HEK293T (cell line): Measurements from ENCODE around the gene CTSH.

Source experiments
- CTCF ChIA-PET: fragments of 350-600 bp; formaldehyde crosslinking; extraction: SDS; loops from one replicate; lab custom pipeline; 2021; ENCODE audit warnings: antibody characterized with exemption, inconsistent platforms; lab: Yijun Ruan, JAX
- POLR2A ChIA-PET: fragments of 350-600 bp; formaldehyde crosslinking; extraction: SDS; loops from one replicate; lab custom pipeline; 2020; ENCODE audit warnings: antibody characterized with exemption, inconsistent platforms; lab: Yijun Ruan, JAX
- DNase-seq: peaks from one replicate; pipeline ENCODE4 v3.0.0; 2012; ENCODE audit warnings: mixed read lengths; ENCODE audit errors: extremely low spot score
- ARNT ChIP-seq: fragments of 450-650 bp; IDR thresholded peaks from 2 replicates; pipeline ENCODE4 v1.6.1; 2017; ENCODE audit warnings: mild to moderate bottlenecking
- BHLHE40 ChIP-seq: fragments of 450-650 bp; IDR thresholded peaks from 2 replicates; pipeline ENCODE4 v1.6.1; 2016; ENCODE audit warnings: mild to moderate bottlenecking, moderate library complexity, borderline replicate concordance
- CTBP1 ChIP-seq: fragments of 450-650 bp; IDR thresholded peaks from 2 replicates; pipeline ENCODE4 v1.6.1; 2016; ENCODE audit warnings: borderline replicate concordance
- ELF4 ChIP-seq: fragments of 450-650 bp; IDR thresholded peaks from 2 replicates; pipeline ENCODE4 v1.6.1; 2017; ENCODE audit warnings: antibody characterized with exemption
- FOXA1 ChIP-seq: fragments of 450-650 bp; IDR thresholded peaks from 2 replicates; pipeline ENCODE4 v1.6.1; 2016; ENCODE audit warnings: mild to moderate bottlenecking
- FOXK2 ChIP-seq: fragments of 450-650 bp; IDR thresholded peaks from 2 replicates; pipeline ENCODE4 v1.6.1; 2016; ENCODE audit warnings: mild to moderate bottlenecking
- FOXM1 ChIP-seq: fragments of 450-650 bp; IDR thresholded peaks from 2 replicates; pipeline ENCODE4 v1.6.1; 2017; ENCODE audit warnings: mild to moderate bottlenecking, borderline replicate concordance
- HDGF ChIP-seq: fragments of 450-650 bp; IDR thresholded peaks from 2 replicates; pipeline ENCODE4 v1.6.1; 2017; ENCODE audit warnings: antibody characterized with exemption, borderline replicate concordance
- L3MBTL2 ChIP-seq: fragments of 450-650 bp; conservative IDR thresholded peaks from 2 replicates; pipeline ENCODE4 v1.6.1; 2016; ENCODE audit warnings: mild to moderate bottlenecking
- LEF1 ChIP-seq: fragments of 450-650 bp; IDR thresholded peaks from 2 replicates; pipeline ENCODE4 v1.6.1; 2017; ENCODE audit warnings: mild to moderate bottlenecking, borderline replicate concordance
- NFRKB ChIP-seq: fragments of 450-650 bp; IDR thresholded peaks from 2 replicates; pipeline ENCODE4 v1.6.1; 2016; ENCODE audit warnings: mild to moderate bottlenecking, moderate library complexity
- PKNOX1 ChIP-seq: fragments of 450-650 bp; IDR thresholded peaks from 2 replicates; pipeline ENCODE4 v1.6.1; 2016
- SP1 ChIP-seq: fragments of 450-650 bp; IDR thresholded peaks from 2 replicates; pipeline ENCODE4 v1.6.1; 2017
- SUZ12 ChIP-seq: fragments of 450-650 bp; IDR thresholded peaks from 2 replicates; pipeline ENCODE4 v1.6.1; 2016; ENCODE audit warnings: mild to moderate bottlenecking
- TARDBP ChIP-seq: fragments of 450-650 bp; IDR thresholded peaks from 2 replicates; pipeline ENCODE4 v1.6.1; 2016
- ZNF384 ChIP-seq: fragments of 450-650 bp; IDR thresholded peaks from 2 replicates; pipeline ENCODE4 v1.6.1; 2016

The CTSH gene

GRCh38 chr15:78925956-78926743 lies 18.7 kb downstream of the CTSH start:
- ChIA-PET POLR2A (no interaction called here), CTCF (interaction anchor here (0.6 to 1.0 kb wide), 2 partner anchors 53 to 1134 kb away, joined by 3 read pairs; no protein-coding TSS in a partner anchor)
- TF ChIP-seq HDGF (no peak), SUZ12 (no peak), ZNF384 (no peak)
- no peak for DNase-seq

- no peak for TF ChIP-seq CTBP1
- no peak for TF ChIP-seq SP1
- no peak for TF ChIP-seq FOXA1
- TF ChIP-seq HDGF: no peak
- no peak for TF ChIP-seq ELF4
- no peak for DNase-seq
- CTCF ChIA-PET: no interaction called here
- POLR2A ChIA-PET: no interaction called here
These were observed 19.7 kb downstream of the CTSH start for GRCh38 chr15:78925076-78925624.

- no peak for DNase-seq
- ChIA-PET POLR2A (no interaction called here), CTCF (no interaction called here)
- no peak for TF ChIP-seq LEF1
- TF ChIP-seq FOXK2: no peak
- TF ChIP-seq ELF4: no peak
These were observed 21.1 kb downstream of the CTSH start for GRCh38 chr15:78923480-78924360.

GRCh38 chr15:78923015-78923414 lies 21.8 kb downstream of the CTSH start:
- no peak for TF ChIP-seq LEF1
- no peak for TF ChIP-seq ARNT
- TF ChIP-seq SP1: no peak
- TF ChIP-seq FOXA1: no peak
- no peak for TF ChIP-seq CTBP1
- TF ChIP-seq NFRKB: no peak
- TF ChIP-seq FOXM1: no peak
- no peak for TF ChIP-seq PKNOX1
- TF ChIP-seq HDGF: no peak
- TF ChIP-seq FOXK2: no peak
- no peak for TF ChIP-seq ZNF384
- CTCF ChIA-PET: no interaction called here
- POLR2A ChIA-PET: no interaction called here
- no peak for DNase-seq

- POLR2A ChIA-PET: no interaction called here
- no peak for TF ChIP-seq ZNF384
- no peak for TF ChIP-seq L3MBTL2
- TF ChIP-seq ARNT: no peak
- DNase-seq: no peak
- CTCF ChIA-PET: interaction anchor here (1.6 kb wide), 1 partner anchor 57 kb away, joined by 6 read pairs; no protein-coding TSS in a partner anchor
These were observed 22.3 kb downstream of the CTSH start for GRCh38 chr15:78922527-78922926.

- no peak for DNase-seq
- TF ChIP-seq ARNT: no peak
- no peak for TF ChIP-seq HDGF
- no peak for TF ChIP-seq FOXK2
- TF ChIP-seq BHLHE40: no peak
- no peak for TF ChIP-seq PKNOX1
- no peak for TF ChIP-seq TARDBP
- TF ChIP-seq NFRKB: no peak
- no peak for TF ChIP-seq LEF1
- TF ChIP-seq FOXA1: no peak
- no peak for TF ChIP-seq CTBP1
- TF ChIP-seq SP1: no peak
- no peak for TF ChIP-seq L3MBTL2
- no peak for TF ChIP-seq ELF4
- no peak for TF ChIP-seq FOXM1
- TF ChIP-seq ZNF384: no peak
- no peak for TF ChIP-seq SUZ12
- POLR2A ChIA-PET: no interaction called here
- CTCF ChIA-PET: interaction anchor here (1.6 kb wide), 1 partner anchor 58 kb away, joined by 6 read pairs; no protein-coding TSS in a partner anchor
These were observed 22.9 kb downstream of the CTSH start for GRCh38 chr15:78921940-78922339.

GRCh38 chr15:78921517-78921916 lies 23.3 kb downstream of the CTSH start:
- ChIA-PET POLR2A (no interaction called here), CTCF (interaction anchor here (1.0 to 1.6 kb wide), 2 partner anchors 58 to 85 kb away, joined by 6 to 11 read pairs; no protein-coding TSS in a partner anchor)
- DNase-seq: no peak
- TF ChIP-seq FOXM1: no peak
- TF ChIP-seq CTBP1: no peak
- no peak for TF ChIP-seq ARNT
- no peak for TF ChIP-seq SP1
- no peak for TF ChIP-seq BHLHE40
- no peak for TF ChIP-seq HDGF
- TF ChIP-seq LEF1: no peak
- TF ChIP-seq FOXA1: no peak
- TF ChIP-seq SUZ12: no peak
- TF ChIP-seq TARDBP: no peak
